22Rv1 (cell line): ENCODE measurements around the gene LIMD2.

ENCODE experiments used
- CTCF ChIP-seq: fragments of 450-650 bp; IDR thresholded peaks from 2 replicates; pipeline ENCODE4 v1.5.1; 2017; ENCODE audit warnings: mild to moderate bottlenecking
- ZFX ChIP-seq: fragments of 450-650 bp; IDR thresholded peaks from 2 replicates; pipeline ENCODE4 v1.6.1; 2017; ENCODE audit warnings: antibody characterized with exemption, borderline replicate concordance

GRCh38 chr17:63649813-63650212 lies 50.1 kb downstream of the LIMD2 start:
- no peak for TF ChIP-seq CTCF
- no peak for TF ChIP-seq ZFX
